GM21619 (cell line): ENCODE results near the gene ANKRD24.
"Not testable (repeated sequence)": the region's sequence is repeated elsewhere in the genome, so short reads cannot be mapped to it uniquely, and the experiment has no call there.

Experiments
- ATAC-seq: cut with Tn5 transposase; IDR thresholded peaks from one replicate; pipeline ENCODE4 v1.9.1; 2021; ENCODE audit not compliant: unreplicated experiment

The ANKRD24 gene

GRCh38 chr19:4182084-4182810 is at the start of gene ANKRD24, which contains the start of gene SIRT6:
TSS of gene ANKRD24 (plus strand) at chr19:4182689. CDS start at chr19:4186426, 3,737 bp downstream.
TSS of gene SIRT6 (minus strand) at chr19:4182563. CDS start at chr19:4182539, 24 bp downstream.
- peak; percentile 69 for ATAC-seq

GRCh38 chr19:4134351-4134750 is 48.1 kb upstream of the ANKRD24 start:
- no peak for ATAC-seq

- ATAC-seq = not testable (repeated sequence)
Observed at GRCh38 chr19:4135386-4135785, 47.1 kb upstream of the ANKRD24 start.

- no peak for ATAC-seq
Observed at GRCh38 chr19:4136680-4137088, 45.8 kb upstream of the ANKRD24 start.

GRCh38 chr19:4138445-4138844 is 44.0 kb upstream of the ANKRD24 start:
- ATAC-seq = no peak

GRCh38 chr19:4139614-4140236 is 42.8 kb upstream of the ANKRD24 start:
- ATAC-seq = no peak

GRCh38 chr19:4140237-4140711 is 42.2 kb upstream of the ANKRD24 start:
- ATAC-seq = no peak

- ATAC-seq = not testable (repeated sequence)
Observed at GRCh38 chr19:4142916-4143315, 39.6 kb upstream of the ANKRD24 start.

- no peak for ATAC-seq
Observed at GRCh38 chr19:4144666-4145249, 37.7 kb upstream of the ANKRD24 start.

- ATAC-seq = no peak
Observed at GRCh38 chr19:4149518-4150288, 32.8 kb upstream of the ANKRD24 start.

- ATAC-seq = no peak
Observed at GRCh38 chr19:4151623-4152022, 30.9 kb upstream of the ANKRD24 start.

GRCh38 chr19:4152241-4152998 is 30.1 kb upstream of the ANKRD24 start:
- ATAC-seq = no peak

- no peak for ATAC-seq
Observed at GRCh38 chr19:4154571-4155312, 27.7 kb upstream of the ANKRD24 start.

GRCh38 chr19:4157164-4157563 is 25.3 kb upstream of the ANKRD24 start:
- ATAC-seq = no peak

- not testable (repeated sequence) for ATAC-seq
Observed at GRCh38 chr19:4157971-4158370, 24.5 kb upstream of the ANKRD24 start.

GRCh38 chr19:4161415-4162077 is 20.9 kb upstream of the ANKRD24 start:
- ATAC-seq = no peak

- ATAC-seq = no peak
Observed at GRCh38 chr19:4164262-4164661, 18.2 kb upstream of the ANKRD24 start.

- no peak for ATAC-seq
Observed at GRCh38 chr19:4171676-4172075, 10.8 kb upstream of the ANKRD24 start.

- ATAC-seq = no peak
Observed at GRCh38 chr19:4172861-4173473, 9.5 kb upstream of the ANKRD24 start.
